ENCODE results near the gene HGD. TPM values are rescaled to one million over a fixed set of nuclear protein-coding genes. Genes with fewer than 3 reads are reported as not detected.

HGD gene
- polyA plus RNA-seq, 1 of the 3 experiments (the other 2 are of a cell fraction): not detected

GRCh38 chr3:120681506-120682038 is 467 bp downstream of the HGD start:
- Histone ChIP-seq H3K9me2 (no peaks in the 10 kb centered on the region), H4K20me1 (ENCODE audit: insufficient read depth) (no peaks in the 10 kb centered on the region), H3K4me3 (ENCODE audit: low read depth in 2 of 2, low read length in 1 of 2) (no peak overlapping the region), H3K79me2 (ENCODE audit: insufficient read depth) (no peaks in the 10 kb centered on the region), H3K27ac (ENCODE audit: low read depth in 2 of 2, low read length in 1 of 2) (no peak overlapping the region), H3K36me3 (replicated peaks in 1 of 2; ENCODE audit: control insufficient read depth in 1 of 2, insufficient read depth in 2 of 2, low read length in 1 of 2) (no peaks in the 10 kb centered on the region), H3K4me1 (ENCODE audit: control insufficient read depth in 1 of 2, insufficient read depth in 2 of 2, low read depth in 1 of 2, low read length in 1 of 2) (peaks cover 3 to 25% of the 10 kb centered on the region in 2 experiments; a peak in 3 of 4 replicates), H3K27me3 (ENCODE audit: insufficient read depth) (no peaks in the 10 kb centered on the region), H3F3A (replicated peaks; ENCODE audit: insufficient read depth) (no peaks in the 10 kb centered on the region), H3K9me3 (no peaks in the 10 kb centered on the region), H3K9ac (no peak overlapping the region), H3K4me2 (no peak overlapping the region), H2AFZ (ENCODE audit: low read depth) (no peak overlapping the region)
- no peak for DNase-seq
- ChIA-PET CTCF (interaction anchor here (1.5 to 2.5 kb wide), 2 partner anchors 9 to 73 kb away, joined by 3 to 7 read pairs; no protein-coding TSS in a partner anchor), POLR2A (interaction anchor here (0.7 kb wide), 1 partner anchor 73 kb away, joined by 3 read pairs; no protein-coding TSS in a partner anchor)
- TF ChIP-seq, protein P1, sequence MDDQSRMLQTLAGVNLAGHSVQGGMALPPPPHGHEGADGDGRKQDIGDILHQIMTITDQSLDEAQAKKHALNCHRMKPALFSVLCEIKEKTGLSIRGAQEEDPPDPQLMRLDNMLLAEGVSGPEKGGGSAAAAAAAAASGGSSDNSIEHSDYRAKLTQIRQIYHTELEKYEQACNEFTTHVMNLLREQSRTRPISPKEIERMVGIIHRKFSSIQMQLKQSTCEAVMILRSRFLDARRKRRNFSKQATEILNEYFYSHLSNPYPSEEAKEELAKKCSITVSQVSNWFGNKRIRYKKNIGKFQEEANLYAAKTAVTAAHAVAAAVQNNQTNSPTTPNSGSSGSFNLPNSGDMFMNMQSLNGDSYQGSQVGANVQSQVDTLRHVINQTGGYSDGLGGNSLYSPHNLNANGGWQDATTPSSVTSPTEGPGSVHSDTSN (IDR thresholded peaks at IDR 0.05): no peak
- TF ChIP-seq TCF12 (IDR thresholded peaks at IDR 0.05) (no peak), RXRA (IDR thresholded peaks at IDR 0.05; ENCODE audit: borderline replicate concordance, low read depth) (no peak), EP300 (IDR thresholded peaks at IDR 0.05; ENCODE audit: borderline replicate concordance in 1 of 2, low read depth in 1 of 2, low read length in 1 of 2) (no peak), MEF2A (IDR thresholded peaks at IDR 0.05; ENCODE audit: borderline replicate concordance, low read depth) (no peak), CTCF (IDR thresholded peaks at IDR 0.05) (no peak), GATA2 (CRISPR knock-in tag; IDR thresholded peaks at IDR 0.05) (no peak), NRF1 (IDR thresholded peaks at IDR 0.05; ENCODE audit: low read depth, low read length) (no peak)
- TF ChIP-seq, protein P2, sequence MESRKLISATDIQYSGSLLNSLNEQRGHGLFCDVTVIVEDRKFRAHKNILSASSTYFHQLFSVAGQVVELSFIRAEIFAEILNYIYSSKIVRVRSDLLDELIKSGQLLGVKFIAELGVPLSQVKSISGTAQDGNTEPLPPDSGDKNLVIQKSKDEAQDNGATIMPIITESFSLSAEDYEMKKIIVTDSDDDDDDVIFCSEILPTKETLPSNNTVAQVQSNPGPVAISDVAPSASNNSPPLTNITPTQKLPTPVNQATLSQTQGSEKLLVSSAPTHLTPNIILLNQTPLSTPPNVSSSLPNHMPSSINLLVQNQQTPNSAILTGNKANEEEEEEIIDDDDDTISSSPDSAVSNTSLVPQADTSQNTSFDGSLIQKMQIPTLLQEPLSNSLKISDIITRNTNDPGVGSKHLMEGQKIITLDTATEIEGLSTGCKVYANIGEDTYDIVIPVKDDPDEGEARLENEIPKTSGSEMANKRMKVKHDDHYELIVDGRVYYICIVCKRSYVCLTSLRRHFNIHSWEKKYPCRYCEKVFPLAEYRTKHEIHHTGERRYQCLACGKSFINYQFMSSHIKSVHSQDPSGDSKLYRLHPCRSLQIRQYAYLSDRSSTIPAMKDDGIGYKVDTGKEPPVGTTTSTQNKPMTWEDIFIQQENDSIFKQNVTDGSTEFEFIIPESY (IDR thresholded peaks at IDR 0.05; ENCODE audit: borderline replicate concordance, low read depth): no peak
- 87% methylated on average over 4 of the region's 4 CpGs for WGBS (ENCODE audit: low lambda C conversion rate)

DNA sequence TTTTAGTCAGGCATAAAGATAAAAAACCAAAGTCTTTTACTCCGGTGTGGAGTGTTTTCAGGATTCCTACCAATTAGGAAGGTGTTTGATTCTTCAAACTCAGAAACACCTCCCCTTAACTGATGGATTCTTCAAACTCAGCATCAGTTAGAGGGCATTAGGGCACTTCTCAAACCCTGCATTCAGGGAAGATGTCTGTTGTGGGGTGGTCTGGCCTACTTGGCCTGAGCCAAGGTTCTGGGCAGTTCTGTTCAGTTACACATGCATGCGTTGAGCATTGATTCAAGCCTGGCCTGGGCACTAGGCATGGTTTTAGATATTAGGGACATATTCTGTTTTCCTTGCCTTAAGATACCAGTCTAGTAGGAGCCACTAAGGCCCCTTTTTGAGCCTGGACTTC is 1.0 kb downstream of the HGD start:
- H3K9me2 ChIP-seq: no peaks in the 10 kb centered on the region
- POLR2A ChIA-PET: no interaction called here
- no peaks in the 10 kb centered on the region for H3F3A ChIP-seq (replicated peaks; ENCODE audit: insufficient read depth)
- H3K9ac ChIP-seq: no peak overlapping the region
- no peaks in the 10 kb centered on the region for H3K9me3 ChIP-seq
- H4K20me1 ChIP-seq (ENCODE audit: insufficient read depth): no peaks in the 10 kb centered on the region
- peaks cover 3 to 25% of the 10 kb centered on the region in 2 experiments; a peak in 3 of 4 replicates for H3K4me1 ChIP-seq (ENCODE audit: control insufficient read depth in 1 of 2, insufficient read depth in 2 of 2, low read depth in 1 of 2, low read length in 1 of 2)
- DNase-seq: no peak
- H3K27ac ChIP-seq (ENCODE audit: low read depth in 2 of 2, low read length in 1 of 2): no peak overlapping the region
- H3K36me3 ChIP-seq (replicated peaks in 1 of 2; ENCODE audit: control insufficient read depth in 1 of 2, insufficient read depth in 2 of 2, low read length in 1 of 2): no peaks in the 10 kb centered on the region
- no peaks in the 10 kb centered on the region for H3K27me3 ChIP-seq (ENCODE audit: insufficient read depth)
- 44% methylated on average over 2 of the region's 2 CpGs for WGBS (ENCODE audit: low lambda C conversion rate)
- no peak overlapping the region for H2AFZ ChIP-seq (ENCODE audit: low read depth)
- H3K4me2 ChIP-seq: no peak overlapping the region
- CTCF ChIA-PET: interaction anchor here (2.5 kb wide), 1 partner anchor 8 kb away, joined by 7 read pairs; no protein-coding TSS in a partner anchor
- H3K79me2 ChIP-seq (ENCODE audit: insufficient read depth): no peaks in the 10 kb centered on the region
- no peak overlapping the region for H3K4me3 ChIP-seq (ENCODE audit: low read depth in 2 of 2, low read length in 1 of 2)
- no peak for TF ChIP-seq NFIC (IDR thresholded peaks at IDR 0.05; ENCODE audit: borderline replicate concordance)
- TF ChIP-seq GABPA (IDR thresholded peaks at IDR 0.05; ENCODE audit: low read depth): no peak
- TF ChIP-seq, protein P3, sequence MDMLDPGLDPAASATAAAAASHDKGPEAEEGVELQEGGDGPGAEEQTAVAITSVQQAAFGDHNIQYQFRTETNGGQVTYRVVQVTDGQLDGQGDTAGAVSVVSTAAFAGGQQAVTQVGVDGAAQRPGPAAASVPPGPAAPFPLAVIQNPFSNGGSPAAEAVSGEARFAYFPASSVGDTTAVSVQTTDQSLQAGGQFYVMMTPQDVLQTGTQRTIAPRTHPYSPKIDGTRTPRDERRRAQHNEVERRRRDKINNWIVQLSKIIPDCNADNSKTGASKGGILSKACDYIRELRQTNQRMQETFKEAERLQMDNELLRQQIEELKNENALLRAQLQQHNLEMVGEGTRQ (IDR thresholded peaks at IDR 0.05; ENCODE audit: borderline replicate concordance, low read depth, low read length): no peak
- no peak for TF ChIP-seq SIN3A (IDR thresholded peaks at IDR 0.05; ENCODE audit: borderline replicate concordance, low read depth, low read length)
- no peak for TF ChIP-seq RCOR1 (IDR thresholded peaks at IDR 0.05; ENCODE audit: low read length)
- TF ChIP-seq RXRA (IDR thresholded peaks at IDR 0.05; ENCODE audit: borderline replicate concordance, low read depth): no peak
- TF ChIP-seq FOSL2 (IDR thresholded peaks at IDR 0.05; ENCODE audit: borderline replicate concordance, low read depth): no peak
- TF ChIP-seq, protein P1 (IDR thresholded peaks at IDR 0.05): no peak
- TF ChIP-seq, protein P2 (IDR thresholded peaks at IDR 0.05; ENCODE audit: borderline replicate concordance, low read depth): no peak
- TF ChIP-seq SMC3 (IDR thresholded peaks at IDR 0.05; ENCODE audit: low read depth, low read length): no peak

Measured in SK-N-SH (cell line).